A673 (cell line): ENCODE results near the gene CCDC85C. TPM values are rescaled to one million over a fixed set of nuclear protein-coding genes. Genes with fewer than 3 reads are reported as not detected.

ENCODE experiments used
- BruUV-seq: library from RNA; stranded (reverse); fragments of 400-500 nt; replicated peaks from 2 replicates; lab custom pipeline; 2021; lab: Mats Ljungman, UMichigan
- CTCF ChIA-PET: fragments of 300-600 bp; sonication (Branson Sonifier 250); formaldehyde crosslinking; loops from one replicate; lab custom pipeline; 2022; ENCODE audit warnings: antibody characterized with exemption; lab: Charles Lee
- POLR2A ChIA-PET: fragments of 300-600 bp; sonication (Branson Sonifier 250); formaldehyde crosslinking; loops from one replicate; lab custom pipeline; 2022; ENCODE audit warnings: antibody characterized with exemption; ENCODE audit not compliant: low non-redundant PET; lab: Charles Lee
- DNase-seq: peaks from one replicate; pipeline ENCODE4 v3.0.0-alpha.2; 2015; ENCODE audit warnings: low spot score
- H3K27ac ChIP-seq: fragments of 200-600 bp; sonication (generic); 2 replicates; pipeline ENCODE4 v1.5.1; 2016; ENCODE audit warnings: mixed run types, low read depth, mild to moderate bottlenecking, mixed read lengths, antibody characterized with exemption, low read length; ENCODE audit not compliant: poor library complexity, severe bottlenecking
- H3K27me3 ChIP-seq: fragments of 200-600 bp; sonication (generic); replicated peaks from 2 replicates; pipeline ENCODE4 v1.6.1; 2017; ENCODE audit warnings: mixed run types, low read depth, mild to moderate bottlenecking, mixed read lengths, antibody characterized with exemption, low read length; ENCODE audit not compliant: insufficient read depth, poor library complexity
- H3K36me3 ChIP-seq: fragments of 200-600 bp; sonication (generic); 2 replicates; pipeline ENCODE4 v1.6.1; 2016; ENCODE audit warnings: mixed run types, mild to moderate bottlenecking, mixed read lengths, antibody characterized with exemption, low read length; ENCODE audit not compliant: insufficient read depth, poor library complexity, severe bottlenecking
- H3K4me1 ChIP-seq: fragments of 200-600 bp; sonication (generic); 2 replicates; pipeline ENCODE4 v1.6.1; 2017; ENCODE audit warnings: mixed run types, mild to moderate bottlenecking, mixed read lengths, antibody characterized with exemption, low read length; ENCODE audit not compliant: insufficient read depth, poor library complexity, severe bottlenecking
- H3K4me3 ChIP-seq: fragments of 200-600 bp; sonication (generic); 2 replicates; pipeline ENCODE4 v1.5.1; 2016; ENCODE audit warnings: low read depth, mixed run types, mild to moderate bottlenecking, mixed read lengths, low read length; ENCODE audit not compliant: poor library complexity, severe bottlenecking
- H3K9me3 ChIP-seq: fragments of 200-600 bp; sonication (generic); 2 replicates; pipeline ENCODE4 v1.6.1; 2016; ENCODE audit warnings: mixed run types, low read depth, mild to moderate bottlenecking, mixed read lengths, antibody characterized with exemption, low read length; ENCODE audit not compliant: poor library complexity, severe bottlenecking
- EZH2 ChIP-seq: fragments of 200-600 bp; sonication (generic); IDR thresholded peaks from 2 replicates; pipeline ENCODE4 v1.6.1; 2017; ENCODE audit warnings: borderline replicate concordance, low read depth, mild to moderate bottlenecking, mixed read lengths, antibody characterized with exemption, low read length; ENCODE audit not compliant: poor library complexity, severe bottlenecking
- intact Hi-C: fragments of 100-400 bp; cut with micrococcal nuclease; formaldehyde crosslinking; loops from one replicate; pipeline ENCODE4 v1.10.0; 2022; ENCODE audit not compliant: unreplicated experiment
- total RNA-seq: library from RNA; stranded (reverse); gene quantifications from 2 replicates; pipeline ENCODE4 v1.2.3, GENCODE V29; 2021
- TF ChIP-seq, protein P1 (sequence below): fragments of 300-800, 200-600 bp; sonication (generic); conservative IDR thresholded peaks from 2 replicates; pipeline ENCODE4 v1.5.1; 2017; ENCODE audit warnings: low read depth, mild to moderate bottlenecking, antibody characterized with exemption, low read length, moderate library complexity, mixed read lengths

Gene CCDC85C
- total RNA-seq, 1 experiment from 2014 or later: 24.6 TPM

DNA sequence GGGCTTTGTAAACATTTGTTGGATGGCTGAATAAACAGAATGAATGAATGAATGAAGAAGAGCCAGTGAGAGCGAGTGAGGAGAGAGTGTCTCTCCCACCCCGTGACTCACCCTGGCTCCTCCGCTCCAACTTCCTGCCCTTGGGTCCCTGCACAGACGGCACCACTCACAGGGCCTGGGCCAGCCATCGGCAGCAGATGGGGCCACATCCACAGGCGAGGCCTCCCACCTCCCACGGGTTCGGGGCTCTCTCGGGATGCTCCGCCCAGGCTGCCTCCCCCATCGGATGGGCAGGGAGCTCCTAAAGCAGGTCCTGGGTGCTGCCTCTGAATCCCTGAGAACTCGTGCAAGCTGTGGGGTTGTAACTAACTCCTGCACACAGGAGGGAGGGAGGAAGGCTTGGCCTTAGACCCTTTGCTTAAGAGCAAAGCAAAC lies 81.5 kb downstream of the CCDC85C start:
- CTCF ChIA-PET: no interaction called here
- no TSS peak for BruUV-seq
- POLR2A ChIA-PET: no interaction called here
- intact Hi-C loops: no loop called here
- Histone ChIP-seq H3K36me3 (no peaks in the 10 kb centered on the region), H3K4me3 (no peak overlapping the region), H3K9me3 (no peaks in the 10 kb centered on the region), H3K27ac (no peak overlapping the region), H3K4me1 (peaks cover 11% of the 10 kb centered on the region), H3K27me3 (no peaks in the 10 kb centered on the region)
- no peak for TF ChIP-seq EZH2
- TF ChIP-seq, protein P1, sequence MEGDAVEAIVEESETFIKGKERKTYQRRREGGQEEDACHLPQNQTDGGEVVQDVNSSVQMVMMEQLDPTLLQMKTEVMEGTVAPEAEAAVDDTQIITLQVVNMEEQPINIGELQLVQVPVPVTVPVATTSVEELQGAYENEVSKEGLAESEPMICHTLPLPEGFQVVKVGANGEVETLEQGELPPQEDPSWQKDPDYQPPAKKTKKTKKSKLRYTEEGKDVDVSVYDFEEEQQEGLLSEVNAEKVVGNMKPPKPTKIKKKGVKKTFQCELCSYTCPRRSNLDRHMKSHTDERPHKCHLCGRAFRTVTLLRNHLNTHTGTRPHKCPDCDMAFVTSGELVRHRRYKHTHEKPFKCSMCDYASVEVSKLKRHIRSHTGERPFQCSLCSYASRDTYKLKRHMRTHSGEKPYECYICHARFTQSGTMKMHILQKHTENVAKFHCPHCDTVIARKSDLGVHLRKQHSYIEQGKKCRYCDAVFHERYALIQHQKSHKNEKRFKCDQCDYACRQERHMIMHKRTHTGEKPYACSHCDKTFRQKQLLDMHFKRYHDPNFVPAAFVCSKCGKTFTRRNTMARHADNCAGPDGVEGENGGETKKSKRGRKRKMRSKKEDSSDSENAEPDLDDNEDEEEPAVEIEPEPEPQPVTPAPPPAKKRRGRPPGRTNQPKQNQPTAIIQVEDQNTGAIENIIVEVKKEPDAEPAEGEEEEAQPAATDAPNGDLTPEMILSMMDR: no peak
- DNase-seq: peak; percentile 24

DNA sequence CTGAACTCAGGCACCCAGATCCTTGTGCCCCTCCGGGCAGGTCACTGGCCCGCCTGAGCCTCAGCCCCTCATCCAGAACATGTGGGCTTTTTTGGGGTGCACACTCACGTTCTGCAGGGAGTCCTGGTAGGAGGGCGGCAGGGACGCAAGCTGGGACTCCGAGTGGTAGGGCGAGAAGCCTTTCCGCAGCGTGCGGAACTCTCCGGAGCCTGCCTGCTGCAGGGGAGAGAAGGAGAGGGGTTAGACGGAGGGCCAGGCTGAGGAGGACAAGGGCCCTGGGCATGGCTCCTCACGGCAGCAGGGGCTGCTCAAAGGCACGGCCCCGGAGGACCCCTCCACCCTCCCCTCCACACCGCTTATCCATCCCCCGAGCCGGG lies 82.0 kb downstream of the CCDC85C start:
- H3K4me1 ChIP-seq: peaks cover 11% of the 10 kb centered on the region
- H3K27me3 ChIP-seq: no peaks in the 10 kb centered on the region
- TF ChIP-seq, protein P1: no peak
- no peak for TF ChIP-seq EZH2
- ChIA-PET POLR2A (no interaction called here), CTCF (no interaction called here)
- no peak for DNase-seq
- no peak overlapping the region for H3K27ac ChIP-seq
- no TSS peak for BruUV-seq
- no peak overlapping the region for H3K4me3 ChIP-seq
- no peaks in the 10 kb centered on the region for H3K36me3 ChIP-seq
- no peaks in the 10 kb centered on the region for H3K9me3 ChIP-seq
- intact Hi-C loops: no loop called here

DNA sequence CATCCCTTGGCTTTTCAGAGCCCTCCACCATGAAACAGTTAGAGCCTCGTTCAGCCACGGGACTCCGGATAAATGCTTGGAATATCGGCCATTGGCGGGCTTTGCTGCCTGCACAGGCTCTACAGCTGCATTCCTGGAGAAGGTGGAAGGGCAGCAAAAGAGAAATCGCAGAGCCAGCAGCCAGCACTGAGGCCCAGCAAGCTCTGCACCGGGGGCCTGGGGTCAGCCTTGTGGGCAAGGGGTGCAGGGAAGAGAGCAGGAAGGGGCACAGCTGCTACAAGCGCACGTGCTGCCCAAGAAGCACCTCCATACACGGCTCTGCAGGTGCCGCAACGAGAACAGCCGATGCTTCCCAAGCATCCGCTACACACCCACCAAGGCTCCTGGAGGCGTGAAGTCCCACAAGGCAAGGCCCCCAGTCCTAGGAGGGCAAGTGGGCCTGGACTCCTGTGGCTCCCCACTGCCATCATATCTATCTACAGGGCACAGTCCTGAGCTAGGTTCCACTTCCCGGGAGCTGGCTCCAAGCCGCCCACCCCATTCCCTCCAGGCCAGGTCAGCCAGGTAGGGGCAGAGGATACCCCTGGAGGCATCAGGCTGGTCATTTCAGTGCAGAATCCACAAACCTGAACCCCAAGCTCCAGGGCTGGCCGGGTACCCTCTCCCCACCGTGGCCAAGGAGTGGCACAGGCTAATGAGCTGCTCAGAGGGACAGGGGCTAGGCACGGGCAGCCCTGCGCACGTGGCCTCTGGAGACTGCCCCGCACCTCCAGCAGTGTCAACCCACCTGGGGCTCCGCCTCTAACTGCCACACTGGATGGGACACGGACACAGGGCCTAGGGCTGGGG lies 82.6 kb downstream of the CCDC85C start:
- TF ChIP-seq EZH2: no peak
- TF ChIP-seq, protein P1: no peak
- ChIA-PET POLR2A (no interaction called here), CTCF (no interaction called here)
- no TSS peak for BruUV-seq
- Histone ChIP-seq H3K4me3 (no peak overlapping the region), H3K9me3 (no peaks in the 10 kb centered on the region), H3K27ac (no peak overlapping the region), H3K4me1 (peaks cover 11% of the 10 kb centered on the region), H3K27me3 (no peaks in the 10 kb centered on the region), H3K36me3 (no peaks in the 10 kb centered on the region)
- no peak for DNase-seq
- intact Hi-C loops: no loop called here
